Measurements from ENCODE around the gene CAMK1D.

DNA sequence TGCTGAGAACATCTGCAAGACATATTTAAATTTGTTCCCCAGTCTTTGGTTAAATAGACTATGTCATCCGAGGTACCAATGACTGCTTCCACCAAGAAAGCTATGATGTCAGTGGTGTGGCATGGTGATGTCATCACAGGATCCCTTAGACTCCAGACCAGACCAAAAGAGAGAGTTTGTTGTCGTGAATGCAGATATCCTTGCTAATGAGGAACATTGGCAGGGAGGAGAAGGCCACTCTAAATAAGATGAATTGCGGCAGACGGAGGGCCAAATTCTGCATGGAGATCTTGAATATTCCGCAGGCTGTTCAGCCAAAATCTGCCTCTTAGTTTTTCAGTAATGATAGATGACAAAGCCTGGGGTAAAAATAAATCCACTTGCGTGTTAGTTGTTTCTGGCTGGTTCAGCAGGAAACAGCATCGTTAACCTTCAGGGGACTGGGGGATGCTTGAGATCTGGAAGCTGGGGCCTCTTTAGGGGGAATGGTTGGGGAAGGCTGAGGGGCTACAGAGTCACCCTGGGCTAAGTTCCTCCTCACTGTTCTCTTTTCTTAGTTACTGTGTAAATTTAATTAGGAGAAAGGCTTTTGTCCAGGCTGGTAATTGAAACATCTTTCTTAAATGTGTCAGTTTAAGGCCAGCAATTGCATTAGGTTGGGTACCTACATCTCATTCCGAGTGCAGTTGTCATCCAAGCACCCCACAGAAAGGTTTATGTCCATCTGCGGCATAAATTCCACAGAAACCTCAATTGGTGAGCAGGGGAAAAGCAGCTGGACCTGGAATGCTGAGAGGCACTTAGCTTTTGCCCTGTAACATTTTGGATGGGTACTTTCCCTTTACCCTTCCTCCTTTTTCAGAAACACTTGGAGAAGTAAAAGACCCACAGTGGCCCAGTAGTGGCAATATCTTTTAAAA lies 11.6 kb upstream of the CAMK1D start:
- TF ChIP-seq POLR2A (IDR thresholded peaks at IDR 0.05) (no peak), POLR2AphosphoS5 (IDR thresholded peaks at IDR 0.05) (no peak)
- TF ChIP-seq, protein P1, sequence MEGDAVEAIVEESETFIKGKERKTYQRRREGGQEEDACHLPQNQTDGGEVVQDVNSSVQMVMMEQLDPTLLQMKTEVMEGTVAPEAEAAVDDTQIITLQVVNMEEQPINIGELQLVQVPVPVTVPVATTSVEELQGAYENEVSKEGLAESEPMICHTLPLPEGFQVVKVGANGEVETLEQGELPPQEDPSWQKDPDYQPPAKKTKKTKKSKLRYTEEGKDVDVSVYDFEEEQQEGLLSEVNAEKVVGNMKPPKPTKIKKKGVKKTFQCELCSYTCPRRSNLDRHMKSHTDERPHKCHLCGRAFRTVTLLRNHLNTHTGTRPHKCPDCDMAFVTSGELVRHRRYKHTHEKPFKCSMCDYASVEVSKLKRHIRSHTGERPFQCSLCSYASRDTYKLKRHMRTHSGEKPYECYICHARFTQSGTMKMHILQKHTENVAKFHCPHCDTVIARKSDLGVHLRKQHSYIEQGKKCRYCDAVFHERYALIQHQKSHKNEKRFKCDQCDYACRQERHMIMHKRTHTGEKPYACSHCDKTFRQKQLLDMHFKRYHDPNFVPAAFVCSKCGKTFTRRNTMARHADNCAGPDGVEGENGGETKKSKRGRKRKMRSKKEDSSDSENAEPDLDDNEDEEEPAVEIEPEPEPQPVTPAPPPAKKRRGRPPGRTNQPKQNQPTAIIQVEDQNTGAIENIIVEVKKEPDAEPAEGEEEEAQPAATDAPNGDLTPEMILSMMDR (IDR thresholded peaks at IDR 0.05) = no peak

Measured in breast epithelium (tissue), 3 donors.